ENCODE data around the gene SIDT2.

Gene SIDT2

DNA sequence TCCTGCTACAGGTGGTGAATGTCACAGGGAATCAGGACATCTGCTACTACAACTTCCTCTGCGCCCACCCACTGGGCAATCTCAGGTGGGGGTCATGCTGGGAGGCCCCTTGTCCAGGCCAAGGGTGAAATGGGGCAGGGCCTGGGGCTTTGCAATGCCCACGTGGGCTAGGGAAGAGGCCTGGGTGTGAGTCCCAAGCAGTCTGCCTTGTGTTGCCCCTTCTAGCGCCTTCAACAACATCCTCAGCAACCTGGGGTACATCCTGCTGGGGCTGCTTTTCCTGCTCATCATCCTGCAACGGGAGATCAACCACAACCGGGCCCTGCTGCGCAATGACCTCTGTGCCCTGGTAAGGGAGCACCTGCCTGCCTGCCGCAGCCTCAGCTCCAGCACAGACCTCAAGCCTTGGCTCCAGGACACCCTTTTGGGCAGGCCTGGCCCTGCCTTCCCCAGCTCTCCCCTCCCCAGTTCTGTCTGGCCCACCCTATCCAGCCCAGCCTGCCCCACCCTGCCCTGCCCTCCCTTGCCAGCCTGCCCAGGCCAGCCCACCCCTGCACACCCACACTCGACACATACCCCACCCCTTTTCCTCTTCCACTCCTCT, 11.5 kb downstream of the SIDT2 start:
- DNase-seq, result no peak

DNA sequence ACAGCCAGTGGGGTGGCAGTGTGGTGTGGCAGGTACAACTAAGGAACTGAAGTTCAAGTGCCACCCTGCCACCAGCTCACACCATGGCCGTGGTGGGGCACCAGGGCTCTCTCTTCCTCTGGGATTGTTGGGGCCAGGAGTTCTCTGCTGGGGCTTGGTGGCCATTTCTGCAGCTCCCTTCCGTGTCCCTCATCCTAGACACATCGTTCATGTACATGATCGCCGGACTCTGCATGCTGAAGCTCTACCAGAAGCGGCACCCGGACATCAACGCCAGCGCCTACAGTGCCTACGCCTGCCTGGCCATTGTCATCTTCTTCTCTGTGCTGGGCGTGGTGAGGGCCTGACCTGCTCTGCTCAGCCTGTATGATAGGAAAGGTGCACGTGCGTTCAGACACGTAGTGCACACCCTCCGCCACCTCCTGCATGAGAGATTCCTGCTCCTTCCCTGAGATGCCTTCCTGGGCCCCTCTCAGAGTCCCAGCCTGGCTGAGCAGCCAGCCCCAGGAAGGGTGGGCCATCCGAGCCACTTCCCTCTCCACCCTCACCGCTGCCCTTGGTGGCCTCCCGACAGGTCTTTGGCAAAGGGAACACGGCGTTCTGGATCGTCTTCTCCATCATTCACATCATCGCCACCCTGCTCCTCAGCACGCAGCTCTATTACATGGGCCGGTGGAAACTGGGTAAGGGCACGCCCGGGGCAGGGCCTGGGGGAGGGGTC, 13.3 kb downstream of the SIDT2 start:
- DNase-seq, result no peak

DNA sequence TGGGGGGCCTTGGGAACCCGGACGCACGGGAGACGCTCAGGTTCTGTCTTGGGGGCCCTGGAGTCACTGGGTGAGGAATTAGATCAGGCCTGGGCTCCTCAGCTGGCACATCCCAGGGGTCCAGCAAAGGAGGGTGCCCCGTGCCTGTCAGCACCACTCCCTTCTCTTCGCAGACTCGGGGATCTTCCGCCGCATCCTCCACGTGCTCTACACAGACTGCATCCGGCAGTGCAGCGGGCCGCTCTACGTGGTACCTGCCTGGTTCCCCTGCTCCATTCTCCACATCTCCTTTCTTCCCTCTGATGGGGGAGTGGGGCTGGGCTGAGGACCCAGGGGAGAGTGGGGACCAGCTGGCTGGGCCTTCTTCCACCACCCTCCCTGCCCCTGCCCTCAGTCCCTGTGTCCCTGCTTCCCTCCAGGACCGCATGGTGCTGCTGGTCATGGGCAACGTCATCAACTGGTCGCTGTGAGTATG, 13.9 kb downstream of the SIDT2 start:
- no peak for DNase-seq

DNA sequence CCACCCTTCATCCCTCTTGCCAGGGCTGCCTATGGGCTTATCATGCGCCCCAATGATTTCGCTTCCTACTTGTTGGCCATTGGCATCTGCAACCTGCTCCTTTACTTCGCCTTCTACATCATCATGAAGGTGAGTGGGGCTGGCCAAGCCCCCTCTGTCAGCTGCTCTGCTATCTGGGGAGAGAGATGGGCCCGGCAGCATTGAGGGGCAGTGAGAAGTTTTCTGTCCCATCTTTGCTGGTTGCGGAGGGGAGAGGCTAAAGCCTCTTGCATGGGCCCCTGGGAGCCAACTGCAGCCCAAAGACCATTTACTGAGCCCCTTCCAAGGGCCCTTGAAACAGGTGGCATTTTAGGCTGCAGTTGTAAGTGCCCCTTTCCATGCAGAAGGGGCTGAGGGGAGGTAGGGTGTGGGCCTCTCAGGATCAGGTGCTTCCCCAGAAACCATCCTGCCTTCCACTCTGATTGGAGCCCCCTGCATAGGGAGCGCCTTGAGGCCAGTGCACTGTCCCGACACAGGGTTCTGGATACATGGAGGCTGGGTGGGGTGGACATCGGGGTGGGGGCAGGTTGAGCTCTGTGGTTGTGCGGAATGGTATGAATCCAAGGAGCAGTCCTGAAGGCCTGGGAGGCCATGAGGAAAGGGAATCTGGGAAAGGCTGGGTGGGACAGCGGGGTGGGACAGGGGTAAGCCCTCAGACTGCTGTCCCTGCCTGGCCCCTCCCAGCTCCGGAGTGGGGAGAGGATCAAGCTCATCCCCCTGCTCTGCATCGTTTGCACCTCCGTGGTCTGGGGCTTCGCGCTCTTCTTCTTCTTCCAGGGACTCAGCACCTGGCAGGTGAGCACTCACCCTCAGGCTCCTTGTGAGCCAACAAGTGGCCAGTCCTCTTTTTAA, 14.8 kb downstream of the SIDT2 start:
- DNase-seq, result no peak

DNA sequence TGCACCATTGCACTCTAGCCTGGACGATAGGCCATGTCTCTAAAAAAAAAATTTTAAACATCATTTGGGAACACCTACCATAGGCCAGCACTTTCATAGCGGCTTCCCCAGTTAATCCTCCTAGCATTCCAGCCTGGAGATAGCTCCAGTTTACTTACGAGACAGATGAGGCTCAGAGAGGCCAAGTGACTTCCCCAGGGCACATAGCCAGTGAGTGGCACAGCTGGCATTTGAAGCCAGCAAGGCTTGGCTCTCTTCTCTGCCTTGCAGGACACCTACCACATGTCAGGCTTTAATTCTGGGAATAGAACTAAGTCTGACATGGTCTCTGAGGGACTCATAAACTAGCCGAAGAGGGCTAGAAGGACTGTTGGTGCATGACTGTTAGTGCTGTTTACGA, 15.7 kb downstream of the SIDT2 start:
- no peak for DNase-seq

DNA sequence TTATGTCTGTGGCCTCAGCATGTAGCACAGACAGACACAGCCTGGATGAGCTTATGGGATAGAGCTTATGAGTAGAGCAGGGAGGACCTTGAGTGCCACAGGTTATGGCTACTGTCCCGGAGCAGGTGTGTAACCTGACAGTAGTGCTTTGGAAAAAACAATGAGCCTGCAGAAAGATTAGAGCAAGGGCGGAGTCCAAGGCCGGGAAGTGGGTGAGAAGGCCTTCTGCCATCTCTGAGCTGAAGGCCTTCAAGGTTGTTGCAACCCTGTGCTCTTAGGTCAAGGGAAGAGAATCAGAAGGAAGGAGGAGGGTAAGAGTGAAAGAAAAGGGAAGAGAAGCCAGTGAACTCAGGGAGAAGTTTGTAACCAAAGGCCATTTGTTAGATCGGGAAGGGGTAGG, 16.7 kb downstream of the SIDT2 start:
- no peak for DNase-seq

DNA sequence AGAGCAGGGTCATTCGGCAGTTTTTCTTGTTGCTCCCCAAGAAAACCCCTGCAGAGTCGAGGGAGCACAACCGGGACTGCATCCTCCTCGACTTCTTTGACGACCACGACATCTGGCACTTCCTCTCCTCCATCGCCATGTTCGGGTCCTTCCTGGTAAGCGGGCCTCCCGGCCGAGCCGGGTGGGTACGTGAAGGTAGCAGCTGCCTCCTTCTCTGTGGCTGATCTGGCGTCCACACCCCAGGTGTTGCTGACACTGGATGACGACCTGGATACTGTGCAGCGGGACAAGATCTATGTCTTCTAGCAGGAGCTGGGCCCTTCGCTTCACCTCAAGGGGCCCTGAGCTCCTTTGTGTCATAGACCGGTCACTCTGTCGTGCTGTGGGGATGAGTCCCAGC, 17.2 kb downstream of the SIDT2 start:
- no peak for DNase-seq

DNA sequence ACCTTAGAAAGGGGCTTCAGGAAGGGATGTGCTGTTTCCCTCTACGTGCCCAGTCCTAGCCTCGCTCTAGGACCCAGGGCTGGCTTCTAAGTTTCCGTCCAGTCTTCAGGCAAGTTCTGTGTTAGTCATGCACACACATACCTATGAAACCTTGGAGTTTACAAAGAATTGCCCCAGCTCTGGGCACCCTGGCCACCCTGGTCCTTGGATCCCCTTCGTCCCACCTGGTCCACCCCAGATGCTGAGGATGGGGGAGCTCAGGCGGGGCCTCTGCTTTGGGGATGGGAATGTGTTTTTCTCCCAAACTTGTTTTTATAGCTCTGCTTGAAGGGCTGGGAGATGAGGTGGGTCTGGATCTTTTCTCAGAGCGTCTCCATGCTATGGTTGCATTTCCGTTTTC, 18.5 kb downstream of the SIDT2 start:
- no peak for DNase-seq

DNA sequence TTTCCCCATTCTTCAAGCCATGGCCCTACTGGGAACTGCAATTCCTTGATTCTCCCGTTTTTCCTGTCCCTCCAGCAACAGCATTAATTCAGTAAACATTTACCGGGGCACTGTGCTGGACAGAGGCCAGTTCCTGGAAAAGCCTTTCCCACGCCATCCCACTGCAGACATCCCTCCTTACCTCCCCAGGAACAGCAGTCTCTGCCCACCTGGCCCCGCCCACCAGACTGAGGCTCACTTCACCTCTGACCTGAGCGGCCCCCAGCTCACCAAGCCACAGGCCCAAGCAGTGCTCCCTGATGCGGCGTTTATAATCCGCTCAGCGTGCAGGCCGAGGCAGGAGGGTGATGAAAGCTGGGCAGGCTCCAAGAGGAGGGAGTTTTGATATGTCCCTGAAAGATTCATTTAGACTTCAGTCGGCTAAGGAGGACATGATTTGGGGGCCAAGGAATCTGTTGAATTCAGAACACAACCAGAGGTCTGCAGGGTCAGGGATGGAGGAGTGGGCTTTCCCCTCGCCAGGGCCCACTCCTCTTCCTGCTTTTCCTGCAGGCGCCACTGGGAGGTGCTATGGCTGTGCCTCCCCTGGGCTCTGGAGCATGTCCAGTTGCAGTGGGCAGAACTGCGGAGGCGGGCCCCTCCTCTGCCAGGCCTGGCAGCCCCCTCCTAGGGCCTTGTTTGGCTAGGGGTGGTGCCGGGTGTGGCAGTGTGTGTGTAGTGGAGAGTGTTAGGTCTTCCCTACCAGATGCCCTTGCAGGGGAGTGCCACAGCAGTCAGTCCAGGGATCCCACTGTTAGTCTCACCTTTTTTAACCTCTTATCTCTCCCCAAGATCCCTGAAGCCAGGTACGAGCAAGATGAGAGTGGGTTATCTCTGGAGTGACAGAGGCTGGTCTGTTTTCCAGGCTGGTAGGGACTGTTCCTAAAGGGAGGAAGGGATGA, 19.2 kb downstream of the SIDT2 start:
- DNase-seq, result peak; percentile 87

DNA sequence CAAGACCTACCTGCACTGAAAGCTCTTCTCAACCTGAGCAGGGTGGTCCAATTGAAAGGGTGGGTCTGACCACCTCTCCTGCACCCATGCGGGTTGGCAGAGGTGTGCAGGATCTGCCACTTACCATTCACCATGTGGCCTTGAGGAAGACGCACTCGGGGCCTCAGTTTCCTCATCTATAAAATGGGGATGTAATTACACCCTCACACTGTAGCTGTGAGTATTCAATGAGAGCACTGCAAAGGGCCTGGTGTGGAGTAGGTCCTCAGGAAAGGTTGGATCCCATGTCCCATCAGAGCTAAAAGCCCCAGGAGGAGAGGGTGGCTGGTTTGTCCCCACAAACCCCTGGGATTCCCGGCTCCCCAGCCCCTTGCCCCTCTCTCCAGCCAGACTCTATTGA, 20.1 kb downstream of the SIDT2 start:
- DNase-seq, result no peak

DNA sequence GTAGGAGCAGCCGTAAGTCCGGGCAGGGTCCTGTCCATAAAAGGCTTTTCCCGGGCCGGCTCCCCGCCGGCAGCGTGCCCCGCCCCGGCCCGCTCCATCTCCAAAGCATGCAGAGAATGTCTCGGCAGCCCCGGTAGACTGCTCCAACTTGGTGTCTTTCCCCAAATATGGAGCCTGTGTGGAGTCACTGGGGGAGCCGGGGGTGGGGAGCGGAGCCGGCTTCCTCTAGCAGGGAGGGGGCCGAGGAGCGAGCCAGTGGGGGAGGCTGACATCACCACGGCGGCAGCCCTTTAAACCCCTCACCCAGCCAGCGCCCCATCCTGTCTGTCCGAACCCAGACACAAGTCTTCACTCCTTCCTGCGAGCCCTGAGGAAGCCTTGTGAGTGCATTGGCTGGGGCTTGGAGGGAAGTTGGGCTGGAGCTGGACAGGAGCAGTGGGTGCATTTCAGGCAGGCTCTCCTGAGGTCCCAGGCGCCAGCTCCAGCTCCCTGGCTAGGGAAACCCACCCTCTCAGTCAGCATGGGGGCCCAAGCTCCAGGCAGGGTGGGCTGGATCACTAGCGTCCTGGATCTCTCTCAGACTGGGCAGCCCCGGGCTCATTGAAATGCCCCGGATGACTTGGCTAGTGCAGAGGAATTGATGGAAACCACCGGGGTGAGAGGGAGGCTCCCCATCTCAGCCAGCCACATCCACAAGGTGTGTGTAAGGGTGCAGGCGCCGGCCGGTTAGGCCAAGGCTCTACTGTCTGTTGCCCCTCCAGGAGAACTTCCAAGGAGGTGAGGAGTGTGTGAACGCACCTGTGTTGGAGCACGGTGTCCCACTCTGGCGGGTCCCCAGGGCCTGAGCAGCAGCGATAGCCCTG, 20.7 kb downstream of the SIDT2 start, which contains the start of gene TAGLN:
Gene TAGLN, plus strand, starts transcription at position 318 of the 863 bp plus-strand sequence. CDS start 3,644 bp downstream, outside the sequence.
- DNase-seq, result peak; percentile 100

DNA sequence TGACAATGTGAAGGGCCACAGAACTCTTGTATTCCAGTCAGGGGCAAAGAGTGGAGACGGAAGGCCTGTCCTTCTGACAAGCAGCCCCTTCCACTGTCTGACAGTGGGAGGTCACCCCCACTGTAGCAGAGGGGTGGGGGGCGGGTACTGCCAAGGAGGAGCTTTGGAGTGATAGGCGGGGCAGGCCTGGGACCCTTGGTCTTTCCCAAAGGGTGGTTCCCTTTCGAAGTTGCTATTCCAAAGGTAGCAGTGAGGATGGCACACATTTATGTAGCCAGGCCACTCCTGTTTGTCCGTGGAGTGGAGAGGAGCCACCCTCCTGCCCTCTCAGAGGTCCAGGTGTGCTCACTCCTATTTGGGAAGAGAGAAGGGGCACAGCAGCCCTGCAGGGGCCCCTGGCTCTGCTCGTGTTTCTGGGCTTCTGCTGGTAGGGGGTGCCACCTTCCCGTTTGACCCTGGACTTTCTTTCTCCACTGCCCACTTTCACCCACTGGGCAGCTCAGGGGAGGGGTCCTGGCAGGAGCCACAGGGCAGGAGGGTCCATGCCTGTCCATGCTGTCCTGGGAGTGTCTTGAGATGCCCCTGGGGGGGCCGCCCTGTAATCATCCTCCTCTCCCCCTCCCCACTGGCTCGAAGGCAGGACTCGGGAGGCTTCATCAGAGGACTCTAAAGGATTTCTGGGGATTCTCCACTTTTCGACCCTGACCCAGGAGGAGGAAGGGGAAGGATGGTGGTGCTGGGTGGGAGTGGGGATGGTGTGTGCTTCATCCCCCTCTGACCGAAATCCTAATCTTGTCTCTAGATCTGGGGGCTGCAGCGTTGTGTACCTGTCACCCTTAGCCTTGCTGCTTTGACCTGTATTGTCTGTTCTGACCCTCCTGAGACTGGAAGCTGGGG, 21.6 kb downstream of the SIDT2 start:
- peak; percentile 70 for DNase-seq

DNA sequence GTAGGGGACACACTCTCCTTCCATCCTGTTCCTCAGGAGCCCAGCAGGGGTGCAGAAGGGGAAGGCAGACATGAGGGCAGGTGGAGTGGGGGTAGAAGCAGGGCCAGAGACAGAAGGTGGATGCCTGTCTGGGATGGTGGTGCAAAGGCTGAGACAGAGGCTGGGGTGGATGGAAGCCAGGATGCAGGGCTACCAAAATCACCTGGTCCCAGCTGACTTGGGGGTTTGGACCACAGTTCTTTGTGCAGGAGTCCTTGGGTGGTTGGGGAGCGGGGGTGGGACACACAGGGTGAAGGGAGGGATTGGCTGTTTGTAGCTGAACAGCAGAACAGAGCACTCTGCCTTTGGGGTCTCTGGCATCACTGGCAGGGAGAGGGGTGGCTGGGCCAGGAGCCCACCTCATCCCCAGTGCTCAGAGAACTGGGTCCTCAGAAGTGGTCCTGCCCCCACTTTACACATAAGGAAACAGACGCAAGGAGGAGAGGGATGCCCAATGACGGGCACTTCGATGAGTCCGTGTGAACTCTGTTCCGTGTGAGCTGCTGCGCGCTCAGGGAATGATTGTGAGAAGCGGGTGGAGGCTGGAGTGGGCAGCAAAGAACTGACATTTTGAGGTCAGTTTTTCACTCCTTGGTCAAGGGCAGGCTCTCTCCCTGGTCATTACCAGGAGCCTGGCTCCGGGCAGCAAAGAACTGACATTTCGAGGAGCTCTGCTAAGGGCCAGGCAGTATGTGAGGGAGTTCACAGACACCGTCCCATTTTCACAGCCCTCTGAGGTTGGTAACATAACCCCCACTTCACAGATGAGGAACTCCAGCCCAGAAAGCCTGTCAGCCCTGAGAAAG, 22.5 kb downstream of the SIDT2 start:
- DNase-seq, result peak; percentile 29

DNA sequence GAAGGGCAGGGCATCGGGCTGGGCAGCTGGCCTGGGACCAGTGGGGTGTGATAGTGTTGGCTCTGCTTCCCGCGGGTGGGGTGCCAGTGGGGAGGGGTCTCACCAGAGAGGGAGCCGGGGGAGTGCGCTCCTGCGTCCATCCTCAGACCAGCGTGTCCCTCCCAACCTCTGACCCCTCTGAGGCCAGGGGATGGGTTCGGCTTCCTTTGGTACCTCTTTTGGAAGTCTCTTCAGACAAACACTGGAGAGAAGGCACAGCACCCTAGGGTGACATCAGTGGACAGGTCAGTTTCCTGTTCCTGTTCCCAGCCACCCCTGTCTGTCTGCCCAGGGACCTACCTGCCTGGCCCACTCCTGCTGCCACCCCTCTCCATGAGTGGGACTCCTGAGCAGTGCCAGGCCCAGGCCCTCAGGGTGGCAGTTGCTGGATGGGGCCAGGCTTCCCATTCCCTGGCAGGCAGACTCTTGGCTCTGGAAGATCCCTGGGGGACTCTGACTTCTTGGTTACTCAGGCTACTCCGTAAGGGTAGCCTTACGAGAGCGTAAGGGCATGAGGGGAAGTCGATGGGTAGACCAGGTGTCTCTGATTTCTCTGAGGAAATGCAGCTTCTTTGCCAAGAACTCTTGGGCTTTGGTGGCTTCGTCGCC, 23.2 kb downstream of the SIDT2 start:
- DNase-seq, result peak; percentile 29

DNA sequence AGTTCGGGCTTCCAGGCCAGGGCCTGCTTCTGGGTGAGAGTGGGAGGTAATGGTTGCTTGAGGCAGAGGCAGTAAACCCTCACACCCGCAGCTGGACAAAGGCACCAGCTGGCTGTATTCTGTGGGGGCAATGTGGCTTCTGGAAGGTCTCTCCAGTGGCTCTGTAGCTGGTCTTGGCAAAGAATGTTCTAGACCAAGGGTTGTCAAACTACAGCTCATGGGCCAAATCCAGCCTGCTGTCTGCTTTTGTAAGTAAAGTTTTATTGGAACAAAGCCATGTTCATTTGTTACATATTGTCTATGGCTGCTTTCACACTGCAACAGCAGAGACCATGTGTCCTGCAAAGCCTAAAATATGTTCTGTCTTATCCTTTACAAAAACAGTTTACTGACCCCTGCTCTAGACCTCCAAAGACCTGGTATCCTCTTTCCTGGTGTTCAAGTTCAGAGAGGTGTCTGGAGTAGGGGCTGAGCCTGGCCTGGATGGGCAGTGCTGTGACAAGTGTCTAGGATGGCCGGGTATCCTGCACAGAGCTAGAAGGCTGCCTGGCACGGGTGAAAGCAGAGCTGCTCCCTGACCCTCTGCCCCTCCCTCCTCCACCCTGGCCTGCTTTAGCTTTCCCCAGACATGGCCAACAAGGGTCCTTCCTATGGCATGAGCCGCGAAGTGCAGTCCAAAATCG, 24.0 kb downstream of the SIDT2 start:
- DNase-seq, result peak; percentile 20

DNA sequence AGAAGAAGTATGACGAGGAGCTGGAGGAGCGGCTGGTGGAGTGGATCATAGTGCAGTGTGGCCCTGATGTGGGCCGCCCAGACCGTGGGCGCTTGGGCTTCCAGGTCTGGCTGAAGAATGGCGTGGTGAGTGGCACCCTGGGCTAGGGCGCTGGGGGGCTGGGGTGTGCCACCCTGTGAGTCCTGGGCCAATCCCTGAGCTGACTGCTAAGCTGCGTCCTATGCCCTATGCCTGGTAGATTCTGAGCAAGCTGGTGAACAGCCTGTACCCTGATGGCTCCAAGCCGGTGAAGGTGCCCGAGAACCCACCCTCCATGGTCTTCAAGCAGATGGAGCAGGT, 24.5 kb downstream of the SIDT2 start:
- peak; percentile 17 for DNase-seq

DNA sequence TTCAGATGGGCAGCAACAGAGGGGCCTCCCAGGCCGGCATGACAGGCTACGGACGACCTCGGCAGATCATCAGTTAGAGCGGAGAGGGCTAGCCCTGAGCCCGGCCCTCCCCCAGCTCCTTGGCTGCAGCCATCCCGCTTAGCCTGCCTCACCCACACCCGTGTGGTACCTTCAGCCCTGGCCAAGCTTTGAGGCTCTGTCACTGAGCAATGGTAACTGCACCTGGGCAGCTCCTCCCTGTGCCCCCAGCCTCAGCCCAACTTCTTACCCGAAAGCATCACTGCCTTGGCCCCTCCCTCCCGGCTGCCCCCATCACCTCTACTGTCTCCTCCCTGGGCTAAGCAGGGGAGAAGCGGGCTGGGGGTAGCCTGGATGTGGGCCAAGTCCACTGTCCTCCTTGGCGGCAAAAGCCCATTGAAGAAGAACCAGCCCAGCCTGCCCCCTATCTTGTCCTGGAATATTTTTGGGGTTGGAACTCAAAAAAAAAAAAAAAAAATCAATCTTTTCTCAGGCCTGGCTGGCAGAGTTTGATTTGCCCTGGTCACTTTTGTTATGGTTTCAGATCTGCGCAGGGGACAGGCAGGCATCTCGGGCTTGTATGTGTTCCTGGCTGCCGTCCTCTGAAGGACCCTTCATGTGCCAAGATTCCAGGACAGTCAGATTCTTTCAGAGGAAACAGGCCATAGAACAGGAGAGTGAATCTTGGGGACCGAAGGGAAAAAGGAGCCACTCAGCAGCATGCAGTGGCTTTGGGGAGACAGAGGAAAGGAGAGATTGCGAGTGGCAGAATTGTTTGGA, 25.9 kb downstream of the SIDT2 start:
- DNase-seq, result peak; percentile 18

Measured in fibroblast of skin of scalp (primary cell).